GM18907 (cell line): ENCODE data around the gene FAF2.

Experiments
- ATAC-seq: cut with Tn5 transposase; IDR thresholded peaks from one replicate; pipeline ENCODE4 v1.9.1; 2021; ENCODE audit warnings: mild to moderate bottlenecking, moderate library complexity; ENCODE audit not compliant: unreplicated experiment

The FAF2 gene

GRCh38 chr5:176500511-176500910 lies 52.3 kb downstream of the FAF2 start:
- no peak for ATAC-seq

DNA sequence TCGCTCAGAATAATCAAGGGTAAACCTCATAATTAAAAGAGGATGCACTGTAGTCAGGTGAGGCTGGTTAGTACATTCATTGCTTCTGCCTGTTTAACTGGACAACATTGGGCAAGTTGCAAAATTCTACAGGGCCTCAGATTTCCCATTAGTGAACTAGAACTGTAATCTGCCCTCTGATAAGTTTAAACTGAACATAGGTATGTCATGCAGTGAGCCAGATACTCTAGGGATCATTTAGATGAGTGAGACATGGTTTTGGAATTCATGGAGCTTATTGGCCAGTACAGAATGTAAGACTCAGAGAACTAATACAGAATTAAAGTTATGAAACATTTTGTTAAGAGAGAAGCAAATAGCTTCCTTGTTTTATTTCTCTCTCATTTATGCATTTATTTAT lies 53.1 kb downstream of the FAF2 start:
- ATAC-seq, result no peak

DNA sequence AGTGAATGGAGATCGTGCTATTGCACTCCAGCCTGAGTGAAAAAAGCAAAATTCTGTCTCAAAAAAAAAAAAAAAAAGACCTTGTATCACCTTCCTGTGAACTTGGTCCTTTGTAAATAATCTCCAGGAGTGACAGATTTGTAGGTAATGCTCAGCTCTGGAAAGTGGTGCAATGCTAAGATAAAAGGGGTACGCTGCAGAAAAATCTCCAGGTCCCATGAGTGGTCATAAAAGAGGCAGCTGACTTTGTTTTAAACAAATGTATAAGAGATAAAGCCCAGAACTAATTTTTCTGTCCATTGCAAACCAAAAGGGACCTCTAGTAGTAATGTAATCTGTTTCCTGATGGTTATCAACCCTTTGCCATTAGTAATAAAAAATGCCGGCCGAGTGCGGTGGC lies 55.3 kb downstream of the FAF2 start:
- no peak for ATAC-seq

DNA sequence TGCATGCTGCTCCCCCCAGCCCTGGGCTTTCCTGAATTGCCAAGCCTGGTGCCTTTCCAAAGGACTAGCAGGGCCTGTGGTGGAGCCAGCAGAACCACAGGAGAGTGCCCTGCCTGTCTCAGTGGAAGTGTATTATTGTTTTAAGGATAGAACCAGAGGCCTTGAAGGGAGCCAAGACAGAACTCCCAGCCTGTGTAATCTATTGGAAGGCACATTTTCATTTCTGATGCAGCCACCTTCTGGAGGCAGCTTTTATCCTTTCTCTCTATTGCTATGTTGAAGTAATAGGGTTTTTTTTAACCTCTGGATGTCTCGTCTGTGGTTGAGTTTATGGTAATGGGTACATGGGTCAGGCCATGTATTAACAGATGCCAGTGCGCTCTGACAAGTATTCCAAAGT lies 59.7 kb downstream of the FAF2 start:
- ATAC-seq, result no peak

DNA sequence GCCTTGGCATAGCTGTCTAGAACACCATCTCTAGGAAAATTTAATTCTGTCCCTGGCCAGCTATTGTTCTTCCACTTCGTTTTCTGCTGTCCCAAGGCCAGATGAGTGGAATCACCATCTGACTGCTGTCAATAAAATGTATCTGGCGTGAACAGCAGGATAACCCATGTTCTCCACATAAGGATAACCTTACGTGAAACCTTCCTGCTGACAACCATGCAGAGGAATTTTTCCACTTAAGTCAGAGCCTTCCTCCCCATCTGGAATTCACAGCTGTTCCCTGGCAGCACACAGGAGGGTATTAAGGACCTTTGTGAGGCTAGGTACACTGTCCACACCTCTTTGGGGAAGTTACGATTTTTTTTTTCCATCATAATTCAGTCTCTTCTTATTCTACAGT lies 60.4 kb downstream of the FAF2 start:
- no peak for ATAC-seq

DNA sequence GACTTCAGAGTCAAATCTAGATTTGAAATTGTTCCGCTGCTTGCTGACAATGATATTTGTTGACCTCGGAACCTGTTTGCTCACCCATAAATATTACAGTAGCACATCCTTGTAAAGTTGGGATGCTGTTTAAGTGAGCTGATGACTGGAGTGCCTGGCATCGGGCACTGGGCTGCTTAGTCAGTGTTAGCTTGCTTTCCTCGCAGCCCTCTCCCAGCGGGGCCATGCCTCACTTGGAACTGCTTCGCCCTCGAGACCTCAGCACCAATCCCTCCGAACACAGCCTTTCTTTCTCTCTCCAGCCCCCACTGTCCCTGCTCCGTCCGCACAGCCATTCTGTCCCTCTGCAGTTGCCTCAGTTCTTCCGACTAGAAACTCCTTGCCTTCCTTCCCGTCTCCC lies 65.6 kb downstream of the FAF2 start:
- no peak for ATAC-seq

DNA sequence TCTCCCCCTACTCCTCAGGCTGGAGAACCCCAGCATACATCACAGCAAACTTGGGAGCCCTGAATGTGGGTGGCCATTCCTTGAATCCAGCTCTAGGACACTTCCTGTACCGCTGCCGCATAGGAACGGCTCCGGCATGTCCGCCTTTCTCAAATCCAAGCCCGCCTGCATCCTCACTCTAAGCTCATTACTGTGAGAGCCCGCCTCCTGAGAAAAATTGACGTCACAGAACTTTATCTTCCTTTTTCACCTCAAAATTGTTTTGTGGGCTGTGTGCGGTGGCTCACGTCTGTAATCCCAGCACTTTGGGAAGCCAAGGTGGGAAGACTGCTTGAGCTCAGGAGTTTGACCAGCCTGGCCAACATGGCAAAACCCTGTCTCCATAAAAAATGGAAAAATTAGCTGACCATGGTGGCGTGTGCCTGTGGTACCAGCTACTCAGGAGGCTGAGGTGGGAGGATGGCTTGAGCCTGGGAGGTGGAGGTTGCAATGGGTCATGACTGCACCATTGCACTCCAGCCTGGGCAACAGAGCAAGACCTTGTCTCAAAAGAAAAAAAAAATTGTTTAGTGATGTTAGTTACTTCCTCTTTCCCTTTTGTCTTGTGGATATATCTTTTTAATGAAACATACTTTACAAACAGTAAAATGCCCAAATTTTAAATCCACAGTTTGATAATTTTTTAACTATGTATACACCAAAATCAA lies 66.2 kb downstream of the FAF2 start:
- no peak for ATAC-seq

DNA sequence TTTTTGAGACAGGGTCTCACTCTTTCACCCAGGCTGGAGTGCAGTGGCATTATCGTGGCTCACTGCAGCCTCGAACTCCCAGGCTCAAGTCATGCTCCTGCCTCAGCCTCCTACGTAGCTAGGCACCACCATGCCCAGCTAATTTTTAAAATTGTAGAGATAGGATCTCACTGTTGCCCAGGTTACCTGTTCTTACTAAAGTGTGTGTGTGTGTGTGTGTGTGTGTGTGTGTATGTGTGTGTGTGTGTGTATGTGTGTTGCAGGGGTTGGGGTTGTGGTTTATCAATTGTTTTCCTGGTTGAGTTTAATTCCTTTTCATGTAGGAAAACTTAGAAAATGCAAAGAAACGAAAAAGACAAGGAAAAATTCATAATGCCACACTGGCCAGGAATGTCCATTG lies 67.2 kb downstream of the FAF2 start:
- no peak for ATAC-seq

GRCh38 chr5:176517053-176517661 lies 69.0 kb downstream of the FAF2 start:
- no peak for ATAC-seq

DNA sequence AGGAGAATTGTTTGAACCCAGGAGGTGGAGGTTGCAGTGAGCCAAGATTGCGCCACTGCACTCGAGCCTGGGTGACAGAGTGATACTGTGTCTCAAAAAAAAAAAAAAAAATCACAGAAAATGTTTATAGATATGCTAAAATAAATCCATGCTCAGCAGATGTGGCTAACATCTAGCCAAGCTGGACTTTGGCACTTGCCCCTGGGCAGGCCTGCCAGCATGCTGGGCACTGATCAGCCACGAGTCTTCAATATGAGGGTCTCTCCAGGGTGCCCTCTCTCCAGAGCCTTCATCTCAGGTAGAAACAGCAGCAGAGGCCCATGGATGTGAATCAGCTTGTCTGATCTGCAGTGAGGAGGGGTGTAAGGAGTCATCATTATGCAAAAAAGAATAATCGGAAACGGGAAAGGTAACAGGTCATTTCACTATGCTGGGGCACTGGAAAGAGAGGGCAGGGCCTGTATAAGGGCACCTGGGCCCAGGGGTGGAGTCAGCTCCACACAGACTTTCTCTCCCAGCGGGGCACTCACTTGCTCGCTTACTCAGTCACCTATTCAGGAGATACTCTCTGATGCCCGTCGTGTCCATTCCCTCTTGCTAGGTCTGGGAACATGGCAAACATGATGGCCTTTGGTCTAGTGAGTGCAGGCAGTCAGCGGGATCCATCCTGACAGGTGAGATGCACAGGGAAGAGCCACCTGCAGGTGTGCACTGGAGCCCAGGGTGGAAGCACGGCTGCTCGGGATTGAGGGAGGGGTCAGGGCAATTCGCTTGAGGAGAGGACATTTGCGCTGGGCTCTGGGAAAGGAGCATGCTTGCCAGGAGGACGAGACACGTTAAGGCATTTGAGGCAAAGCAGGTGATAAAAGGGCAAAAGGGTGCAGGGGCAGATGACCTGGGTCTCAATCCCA lies 71.9 kb downstream of the FAF2 start:
- ATAC-seq, result no peak

- no peak for ATAC-seq
Observed at GRCh38 chr5:176521286-176521685, 73.1 kb downstream of the FAF2 start.

- ATAC-seq, result no peak
Observed at GRCh38 chr5:176521699-176522263, 73.6 kb downstream of the FAF2 start.

GRCh38 chr5:176524138-176524537 lies 76.0 kb downstream of the FAF2 start:
- no peak for ATAC-seq

- no peak for ATAC-seq
Observed at GRCh38 chr5:176524987-176525386, 76.8 kb downstream of the FAF2 start.

DNA sequence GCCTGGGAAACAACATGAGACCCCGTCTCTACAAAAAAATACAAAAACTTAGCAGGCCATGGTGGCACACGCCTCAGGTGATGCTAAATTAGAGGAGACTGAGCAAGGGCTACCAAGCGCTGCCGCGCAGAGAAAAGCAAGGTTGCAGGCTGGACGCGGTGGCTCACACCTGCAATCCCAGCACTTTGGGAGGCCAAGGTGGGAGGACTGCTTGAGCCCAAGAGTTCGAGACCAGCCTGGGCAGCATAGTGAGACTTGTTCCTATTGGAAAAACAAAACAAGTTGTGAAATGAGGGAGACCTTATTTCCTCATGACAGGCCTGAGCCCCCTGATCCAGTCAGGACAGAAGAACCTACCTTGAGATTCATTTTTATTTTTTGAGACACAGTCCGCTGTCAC lies 77.5 kb downstream of the FAF2 start:
- no peak for ATAC-seq

DNA sequence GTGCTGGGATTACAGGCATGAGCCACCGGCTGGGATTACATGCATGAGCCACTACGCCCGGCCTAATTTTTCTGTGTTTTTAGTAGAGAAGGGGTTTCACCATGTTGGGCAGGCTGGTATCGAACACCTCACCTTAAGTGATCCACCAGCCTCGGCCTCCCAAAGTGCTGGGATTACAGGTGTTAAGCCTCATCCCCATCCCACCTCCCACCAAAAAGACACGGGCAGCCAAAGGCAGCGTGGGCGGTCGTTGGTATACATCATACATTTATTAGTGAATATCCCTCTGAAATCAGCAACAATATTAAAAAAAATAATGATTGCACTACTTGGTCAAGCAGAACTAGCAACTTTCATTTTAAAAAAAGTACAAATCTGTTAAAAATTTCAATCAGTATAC lies 78.3 kb downstream of the FAF2 start:
- no peak for ATAC-seq

DNA sequence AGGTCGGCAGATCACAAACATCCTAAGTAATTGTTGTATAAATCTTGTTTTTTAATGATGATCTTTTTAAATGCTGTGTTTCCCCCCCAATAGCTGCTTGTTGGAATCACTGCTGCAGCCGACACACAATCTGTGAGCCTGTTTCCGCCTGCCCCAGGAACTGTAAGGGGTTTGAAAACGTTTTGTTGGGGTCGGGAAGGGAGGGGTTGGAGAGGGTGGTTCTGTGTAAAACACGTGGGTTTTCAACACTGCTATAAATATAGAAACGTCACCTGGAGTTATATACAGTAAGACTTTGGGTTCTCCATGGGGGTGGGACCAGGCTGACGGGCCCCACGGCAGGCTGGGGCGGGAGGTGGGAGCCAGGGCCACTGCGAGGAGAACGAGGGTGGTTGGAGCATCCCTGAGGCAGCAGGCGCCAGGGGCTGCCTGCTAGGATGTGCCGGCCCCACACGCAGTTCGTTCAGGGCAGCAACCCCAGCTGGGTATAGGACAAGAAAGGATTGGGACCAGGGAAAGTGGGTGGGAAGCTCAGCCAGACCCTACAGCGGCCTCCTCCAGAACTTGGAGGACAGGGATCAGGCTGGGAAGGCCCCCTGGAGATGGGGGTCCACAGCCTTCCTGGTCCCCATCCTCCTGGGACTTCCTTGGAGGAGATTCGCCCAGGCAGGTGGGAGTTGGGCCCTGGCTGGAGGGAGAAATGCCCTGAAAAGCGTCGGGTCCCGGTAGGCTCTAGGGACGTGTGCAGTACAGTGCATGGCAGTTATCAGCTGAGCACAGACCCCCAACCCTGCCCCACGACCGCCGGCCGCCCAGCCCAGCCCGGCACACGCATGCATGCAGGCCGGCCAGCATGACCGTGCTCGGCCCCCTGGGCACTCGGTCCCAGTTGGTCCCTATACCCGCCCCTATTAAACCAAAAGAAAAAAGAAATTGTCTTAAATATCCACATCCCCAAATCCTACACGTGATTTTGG lies 79.3 kb downstream of the FAF2 start:
- no peak for ATAC-seq

- no peak for ATAC-seq
Observed at GRCh38 chr5:176528301-176528700, 80.1 kb downstream of the FAF2 start.

- no peak for ATAC-seq
Observed at GRCh38 chr5:176528761-176529115, 80.6 kb downstream of the FAF2 start.

DNA sequence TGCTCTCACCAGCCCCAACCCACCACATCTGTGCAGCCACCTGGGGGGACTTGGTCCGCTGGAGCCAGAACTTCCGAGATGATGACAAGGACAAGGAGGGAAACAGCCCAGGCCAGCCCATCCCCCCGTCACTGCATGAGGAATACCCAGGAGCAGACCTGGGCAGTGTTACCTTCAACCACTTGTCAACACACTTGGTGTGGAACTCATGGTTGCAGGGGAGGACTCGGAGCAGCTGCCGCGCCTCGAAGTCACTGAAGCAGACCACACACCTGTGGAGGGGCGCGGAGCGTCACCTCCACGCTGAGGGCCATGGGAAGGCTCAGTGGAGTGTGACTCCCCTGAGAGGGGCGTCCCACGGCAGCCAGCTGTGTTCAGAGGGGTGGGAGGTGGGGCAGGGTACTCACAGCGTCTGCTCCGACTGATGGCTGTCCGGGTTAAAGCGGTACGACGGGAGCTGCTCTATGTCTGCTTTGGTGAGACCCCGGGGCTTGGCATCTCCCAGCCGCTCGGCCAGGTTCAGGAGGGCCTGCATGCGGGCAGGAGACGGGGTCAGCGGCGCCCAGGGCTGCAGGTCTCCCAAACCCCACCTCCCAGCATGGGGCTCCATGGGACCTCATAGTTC lies 81.0 kb downstream of the FAF2 start:
- ATAC-seq, result no peak
